SU-DHL-6 (cell line): Measurements from ENCODE around the gene SDK1.

Source experiments
- H2AFZ ChIP-seq: fragments of 200-600 bp; sonication (generic); 2 replicates; pipeline ENCODE4 v1.6.1; 2014; ENCODE audit warnings: low read depth, mild to moderate bottlenecking, moderate library complexity, mixed read lengths, antibody characterized with exemption, low read length; ENCODE audit not compliant: severe bottlenecking
- H3F3A ChIP-seq: fragments of 200-600 bp; shearing (Covaris generic); 2 replicates; pipeline ENCODE4 v1.6.0; 2016; ENCODE audit warnings: antibody characterized with exemption, mild to moderate bottlenecking; ENCODE audit not compliant: insufficient read depth
- H3K27ac ChIP-seq: fragments of 200-600 bp; sonication (generic); 2 replicates; pipeline ENCODE4 v1.5.1; 2016; ENCODE audit warnings: low read depth, mild to moderate bottlenecking, low read length, moderate library complexity, mixed read lengths
- H3K27me3 ChIP-seq: fragments of 200-600 bp; sonication (generic), shearing (Covaris generic); 2 replicates; pipeline ENCODE4 v1.6.0; 2014; ENCODE audit warnings: mild to moderate bottlenecking, low read length
- H3K36me3 ChIP-seq: fragments of 200-600 bp; sonication (generic); 2 replicates; pipeline ENCODE4 v1.6.1; 2014; ENCODE audit warnings: mild to moderate bottlenecking, low read length, mixed read lengths
- H3K4me2 ChIP-seq: fragments of 300-600, 200-600 bp; shearing (Covaris generic), sonication (generic); 2 replicates; pipeline ENCODE4 v1.6.0; 2014; ENCODE audit warnings: low read length, low read depth, mild to moderate bottlenecking; ENCODE audit not compliant: poor library complexity, severe bottlenecking
- H3K4me3 ChIP-seq: fragments of 200-600 bp; sonication (generic); 2 replicates; pipeline ENCODE4 v1.5.1; 2014; ENCODE audit warnings: antibody characterized with exemption, low read length, mild to moderate bottlenecking, mixed read lengths; ENCODE audit not compliant: insufficient read depth, poor library complexity, severe bottlenecking
- H3K79me2 ChIP-seq: fragments of 200-600 bp; sonication (generic); 2 replicates; pipeline ENCODE4 v1.6.1; 2014; ENCODE audit warnings: mild to moderate bottlenecking, low read length, moderate library complexity; ENCODE audit not compliant: insufficient read depth
- H3K9ac ChIP-seq: fragments of 200-600 bp; sonication (generic); 2 replicates; pipeline ENCODE4 v1.7.0; 2014; ENCODE audit warnings: mild to moderate bottlenecking, low read length
- H3K9me2 ChIP-seq: fragments of 200-600 bp; sonication (generic); replicated peaks from 2 replicates; pipeline ENCODE4 v1.6.1; 2014; ENCODE audit warnings: low read length; ENCODE audit not compliant: insufficient read depth
- H3K9me3 ChIP-seq: fragments of 200-600 bp; sonication (generic); 2 replicates; pipeline ENCODE4 v1.6.1; 2014; ENCODE audit warnings: low read length, mixed read lengths; ENCODE audit not compliant: insufficient read depth
- H4K20me1 ChIP-seq: fragments of 200-600 bp; sonication (generic); 2 replicates; pipeline ENCODE4 v1.6.1; 2014; ENCODE audit warnings: low read depth, mild to moderate bottlenecking, antibody characterized with exemption, low read length, moderate library complexity, mixed read lengths
- CTCF ChIP-seq: fragments of 200-600 bp; sonication (generic); IDR thresholded peaks from one replicate; pipeline ENCODE4 v1.5.1; 2017; ENCODE audit warnings: antibody characterized with exemption, mild to moderate bottlenecking, low read length, moderate library complexity; ENCODE audit not compliant: insufficient read depth, poor library complexity, severe bottlenecking
- EZH2phosphoT487 ChIP-seq: fragments of 200-600 bp; sonication (generic), shearing (Covaris generic); conservative IDR thresholded peaks from 2 replicates; pipeline ENCODE4 v1.6.1; 2018; ENCODE audit warnings: mild to moderate bottlenecking, antibody characterized with exemption, low read length, moderate library complexity, mixed read lengths

The SDK1 gene

GRCh38 chr7:4208586-4208985 lies 907.5 kb downstream of the SDK1 start:
- Histone ChIP-seq H3K9me2 (no peaks in the 10 kb centered on the region), H3K27ac (no peak overlapping the region), H3K4me3 (no peak overlapping the region), H3K36me3 (no peaks in the 10 kb centered on the region), H3K27me3 (no peaks in the 10 kb centered on the region), H3F3A (no peaks in the 10 kb centered on the region), H2AFZ (no peak overlapping the region), H4K20me1 (no peaks in the 10 kb centered on the region), H3K9me3 (no peaks in the 10 kb centered on the region), H3K9ac (no peak overlapping the region), H3K79me2 (no peaks in the 10 kb centered on the region), H3K4me2 (no peak overlapping the region)
- no peak for TF ChIP-seq CTCF
- no peak for TF ChIP-seq EZH2phosphoT487

GRCh38 chr7:4209126-4209525 lies 908.1 kb downstream of the SDK1 start:
- no peaks in the 10 kb centered on the region for H4K20me1 ChIP-seq
- H3K4me2 ChIP-seq, result no peak overlapping the region
- no peaks in the 10 kb centered on the region for H3K9me2 ChIP-seq
- no peaks in the 10 kb centered on the region for H3K36me3 ChIP-seq
- no peaks in the 10 kb centered on the region for H3F3A ChIP-seq
- no peak overlapping the region for H2AFZ ChIP-seq
- no peak for TF ChIP-seq EZH2phosphoT487
- no peak for TF ChIP-seq CTCF
- H3K9me3 ChIP-seq, result no peaks in the 10 kb centered on the region
- no peak overlapping the region for H3K27ac ChIP-seq
- no peak overlapping the region for H3K4me3 ChIP-seq
- H3K79me2 ChIP-seq, result no peaks in the 10 kb centered on the region
- H3K27me3 ChIP-seq, result no peaks in the 10 kb centered on the region
- no peak overlapping the region for H3K9ac ChIP-seq

GRCh38 chr7:4209966-4210365 lies 908.9 kb downstream of the SDK1 start:
- TF ChIP-seq CTCF, result no peak
- no peak for TF ChIP-seq EZH2phosphoT487
- Histone ChIP-seq H3K27ac (no peak overlapping the region), H3K9me2 (no peaks in the 10 kb centered on the region), H2AFZ (no peak overlapping the region), H3F3A (no peaks in the 10 kb centered on the region), H3K9ac (no peak overlapping the region), H3K4me2 (no peak overlapping the region), H3K36me3 (no peaks in the 10 kb centered on the region), H3K4me3 (no peak overlapping the region), H3K27me3 (no peaks in the 10 kb centered on the region), H4K20me1 (no peaks in the 10 kb centered on the region), H3K9me3 (no peaks in the 10 kb centered on the region), H3K79me2 (no peaks in the 10 kb centered on the region)

- no peak for TF ChIP-seq CTCF
- no peak for TF ChIP-seq EZH2phosphoT487
- Histone ChIP-seq H3K9ac (no peak overlapping the region), H3K9me3 (no peaks in the 10 kb centered on the region), H3K27me3 (no peaks in the 10 kb centered on the region), H2AFZ (no peak overlapping the region), H3K9me2 (no peaks in the 10 kb centered on the region), H4K20me1 (no peaks in the 10 kb centered on the region), H3F3A (no peaks in the 10 kb centered on the region), H3K4me2 (no peak overlapping the region), H3K27ac (no peak overlapping the region), H3K79me2 (no peaks in the 10 kb centered on the region), H3K36me3 (no peaks in the 10 kb centered on the region), H3K4me3 (no peak overlapping the region)
Observed at GRCh38 chr7:4210821-4211220, 909.8 kb downstream of the SDK1 start.
